H1 (cell line): ENCODE data around the gene TMEM125. TPM values are rescaled to one million over a fixed set of nuclear protein-coding genes. Genes with fewer than 3 reads are reported as not detected.

Source experiments
- CTCF ChIA-PET: fragments of 300-600 bp; sonication (Branson Sonifier 250); formaldehyde crosslinking; loops from one replicate; lab custom pipeline; 2021; ENCODE audit not compliant: partially characterized antibody; lab: Charles Lee
- POLR2A ChIA-PET: fragments of 300-600 bp; sonication (Branson Sonifier 250); formaldehyde crosslinking; loops from one replicate; lab custom pipeline; 2021; ENCODE audit warnings: inconsistent platforms; ENCODE audit not compliant: partially characterized antibody; lab: Charles Lee
- DNase-seq, 2 experiments: peaks; one replicate each; pipeline versions ENCODE4 v3.0.0 to v3.0.0-alpha.2; 2010 to 2022; ENCODE audit warnings: low spot score in 2 of 2, low read depth in 1 of 2, mixed read lengths in 1 of 2
- FAIRE-seq: peaks from 2 replicates; lab custom pipeline; 2011; peaks lifted over from hg19 to GRCh38; lab: Jason Lieb, UNC
- H2AFZ ChIP-seq: 2 replicates; pipeline ENCODE4 v1.8.1; 2012; ENCODE audit warnings: low read length, inconsistent platforms
- H2AK5ac ChIP-seq: 2 replicates; pipeline ENCODE4 v1.6.1; 2013; ENCODE audit warnings: low read depth, low read length
- H2BK120ac ChIP-seq: replicated peaks from 2 replicates; pipeline ENCODE3; 2013; ENCODE audit warnings: low read depth, low read length, inconsistent platforms
- H2BK12ac ChIP-seq: 2 replicates; pipeline ENCODE4 v1.6.1; 2013; ENCODE audit warnings: low read depth, low read length
- H2BK15ac ChIP-seq: 2 replicates; pipeline ENCODE4 v1.6.1; 2013; ENCODE audit warnings: low read length
- H2BK20ac ChIP-seq: 2 replicates; pipeline ENCODE4 v1.6.1; 2013; ENCODE audit warnings: low read length
- H2BK5ac ChIP-seq: 2 replicates; pipeline ENCODE4 v1.6.1; 2013; ENCODE audit warnings: low read depth, low read length
- H3K14ac ChIP-seq: 2 replicates; pipeline ENCODE4 v1.6.1; 2013; ENCODE audit warnings: inconsistent platforms; ENCODE audit not compliant: insufficient read length
- H3K18ac ChIP-seq: 2 replicates; pipeline ENCODE4 v1.6.1; 2013; ENCODE audit warnings: low read length; ENCODE audit errors: extremely low read depth
- H3K23ac ChIP-seq: 2 replicates; pipeline ENCODE4 v1.6.1; 2013; ENCODE audit warnings: inconsistent platforms; ENCODE audit not compliant: insufficient read length
- H3K23me2 ChIP-seq: 2 replicates; pipeline ENCODE4 v1.6.1; 2013; ENCODE audit warnings: low read depth, low read length
- H3K27ac ChIP-seq: 2 replicates; pipeline ENCODE4 v1.6.1; 2011; ENCODE audit warnings: low read depth, low read length, inconsistent platforms
- H3K27me3 ChIP-seq, 4 experiments: replicated peaks in 1 of 4; 1 replicate in 1 of 4; 2 replicates in 3 of 4; pipeline versions ENCODE4 v1.6.1 to v1.8.1; 2011 to 2013; ENCODE audit warnings: low read length in 3 of 4, mild to moderate bottlenecking in 3 of 4, inconsistent platforms in 2 of 4, mixed read lengths in 2 of 4, moderate library complexity in 1 of 4; ENCODE audit not compliant: control insufficient read depth in 3 of 4, insufficient read depth in 3 of 4; ENCODE audit errors: extremely low read depth in 1 of 4
- H3K36me3 ChIP-seq, 4 experiments: 2 replicates each; pipeline versions ENCODE4 v1.6.1 to v1.8.1; 2011 to 2013; ENCODE audit warnings: mild to moderate bottlenecking in 4 of 4, low read length in 3 of 4, moderate library complexity in 2 of 4, control low read depth in 1 of 4, inconsistent platforms in 1 of 4; ENCODE audit not compliant: insufficient read depth in 4 of 4, control insufficient read depth in 2 of 4
- H3K4ac ChIP-seq: replicated peaks from 2 replicates; pipeline ENCODE3; 2013; ENCODE audit warnings: low read length, low read depth, mixed read lengths, inconsistent platforms; ENCODE audit not compliant: insufficient read length
- H3K4me1 ChIP-seq, 4 experiments: replicated peaks in 1 of 4; 1 replicate in 1 of 4; 2 replicates in 3 of 4; pipeline versions ENCODE4 v1.6.1 to v1.8.1; 2011 to 2013; ENCODE audit warnings: low read length in 3 of 4, inconsistent platforms in 2 of 4, mixed read lengths in 1 of 4; ENCODE audit not compliant: insufficient read depth in 4 of 4, control insufficient read depth in 3 of 4
- H3K4me2 ChIP-seq, 2 experiments: 2 replicates each; pipeline versions ENCODE4 v1.6.1 to v1.8.1; 2011 to 2013; ENCODE audit warnings: low read depth in 2 of 2, low read length in 2 of 2, control low read depth in 1 of 2, inconsistent platforms in 1 of 2, mild to moderate bottlenecking in 1 of 2; ENCODE audit not compliant: insufficient read depth in 1 of 2
- H3K4me3 ChIP-seq, 4 experiments: fragments of 200-600, 300-600 bp in 1 of 4; sonication (generic), shearing (Covaris generic), sonication (Bioruptor Twin) in 1 of 4; 2 replicates each; pipeline versions ENCODE4 v1.5.1 to v1.8.1; 2011 to 2016; ENCODE audit warnings: low read length in 4 of 4, low read depth in 3 of 4, control low read depth in 2 of 4, inconsistent platforms in 2 of 4, mild to moderate bottlenecking in 2 of 4, mixed read lengths in 1 of 4, moderate library complexity in 1 of 4; ENCODE audit not compliant: insufficient read depth in 2 of 4; ENCODE audit errors: extremely low read depth in 1 of 4
- H3K56ac ChIP-seq: replicated peaks from 2 replicates; pipeline ENCODE3; 2013; ENCODE audit warnings: low read depth, mild to moderate bottlenecking, mixed read lengths, low read length, inconsistent platforms; ENCODE audit not compliant: insufficient read length
- H3K79me1 ChIP-seq: 2 replicates; pipeline ENCODE4 v1.6.1; 2013; ENCODE audit warnings: low read depth, low read length, control low read depth
- H3K79me2 ChIP-seq, 2 experiments: 2 replicates each; pipeline versions ENCODE4 v1.6.1 to v1.8.1; 2012 to 2013; ENCODE audit warnings: low read length in 2 of 2, mild to moderate bottlenecking in 2 of 2, inconsistent platforms in 1 of 2; ENCODE audit not compliant: insufficient read depth in 2 of 2, control insufficient read depth in 1 of 2
- H3K9ac ChIP-seq, 4 experiments: replicated peaks in 1 of 4; 1 replicate in 1 of 4; 2 replicates in 3 of 4; pipeline versions ENCODE4 v1.6.1 to v1.8.1; 2011 to 2013; ENCODE audit warnings: low read depth in 3 of 4, low read length in 3 of 4, control low read depth in 2 of 4, mild to moderate bottlenecking in 2 of 4, moderate library complexity in 2 of 4, inconsistent platforms in 1 of 4; ENCODE audit errors: extremely low read depth in 1 of 4
- H3K9me3 ChIP-seq, 2 experiments: 2 replicates each; pipeline versions ENCODE4 v1.6.1 to v1.8.1; 2012 to 2013; ENCODE audit warnings: mild to moderate bottlenecking in 2 of 2, moderate library complexity in 2 of 2, control low read depth in 1 of 2, inconsistent platforms in 1 of 2, low read depth in 1 of 2, low read length in 1 of 2, mixed read lengths in 1 of 2; ENCODE audit not compliant: insufficient read depth in 2 of 2
- H4K20me1 ChIP-seq, 2 experiments: replicated peaks in 1 of 2; 2 replicates each; pipeline versions ENCODE3 to v1.8.1; 2011 to 2013; ENCODE audit warnings: inconsistent platforms in 2 of 2, low read length in 2 of 2, mild to moderate bottlenecking in 1 of 2; ENCODE audit not compliant: insufficient read depth in 2 of 2, control insufficient read depth in 1 of 2
- H4K5ac ChIP-seq: 2 replicates; pipeline ENCODE4 v1.6.1; 2013; ENCODE audit warnings: low read length, low read depth, mixed read lengths, inconsistent platforms; ENCODE audit not compliant: insufficient read length
- H4K8ac ChIP-seq: 2 replicates; pipeline ENCODE4 v1.8.0; 2013; ENCODE audit warnings: mild to moderate bottlenecking, moderate library complexity, low read length, inconsistent platforms; ENCODE audit not compliant: insufficient read depth; ENCODE audit errors: extremely low read depth
- H4K91ac ChIP-seq: replicated peaks from 2 replicates; pipeline ENCODE3; 2013; ENCODE audit warnings: low read length, mixed read lengths, inconsistent platforms; ENCODE audit not compliant: insufficient read length
- WGBS, 2 experiments: shearing (Covaris generic) in 1 of 2; methylation state at CpG; one replicate each; pipeline versions ENCODE4 v1.1.6 to v1.1.7; 2013 to 2015; ENCODE audit warnings: low lambda C conversion rate in 2 of 2, mixed read lengths in 2 of 2, inconsistent platforms in 1 of 2, low coverage in 1 of 2, missing lambda C conversion rate in 1 of 2; ENCODE audit not compliant: insufficient replicate concordance in 2 of 2, insufficient coverage in 1 of 2, insufficient read length in 1 of 2; ENCODE audit errors: extremely low coverage in 1 of 2, missing lambda C conversion rate in 1 of 2; 5-methylcytosine and 5-hydroxymethylcytosine counted together
- polyA plus RNA-seq, 7 experiments: library from polyadenylated mRNA; depleted of rRNA in 3 of 7; stranded (reverse) in 5 of 7; unstranded in 2 of 7; fragments of >200 nt in 5 of 7; fragments of 200-250 nt in 2 of 7; gene quantifications; 1 replicate in 5 of 7; 2 replicates in 1 of 7; 4 replicates in 1 of 7; pipeline versions ENCODE4 v1.2.1 to v1.2.3, GENCODE V29; 2011 to 2013; ENCODE audit warnings: missing spikeins in 2 of 7, mixed read lengths in 2 of 7
- total RNA-seq: library from RNA; stranded (reverse); fragmentation: NEBNext Ultra II Directional; extraction: Animal tissue kit (Norgen Biotek cat#: 25700); gene quantifications from 2 replicates; pipeline ENCODE4 v1.2.1, GENCODE V29; 2021
- TF ChIP-seq, protein P1 (sequence below): IDR thresholded peaks from 2 replicates; pipeline ENCODE4 v1.6.1; 2012; ENCODE audit warnings: low read length, inconsistent platforms

The TMEM125 gene
- total and polyA plus RNA-seq, 2 of the 8 experiments (the other 6 are each of a cell fraction or from before 2014, with no cell fraction given): 26.5 to 46.7 TPM

GRCh38 chr1:43286533-43286932, 16.8 kb downstream of the TMEM125 start:
- H3K27ac ChIP-seq: no peak overlapping the region
- H2AK5ac ChIP-seq: no peak overlapping the region
- no peak overlapping the region for H3K4me3 ChIP-seq
- no peak overlapping the region for H3K4ac ChIP-seq
- no peak overlapping the region for H3K56ac ChIP-seq
- TF ChIP-seq, protein P1, sequence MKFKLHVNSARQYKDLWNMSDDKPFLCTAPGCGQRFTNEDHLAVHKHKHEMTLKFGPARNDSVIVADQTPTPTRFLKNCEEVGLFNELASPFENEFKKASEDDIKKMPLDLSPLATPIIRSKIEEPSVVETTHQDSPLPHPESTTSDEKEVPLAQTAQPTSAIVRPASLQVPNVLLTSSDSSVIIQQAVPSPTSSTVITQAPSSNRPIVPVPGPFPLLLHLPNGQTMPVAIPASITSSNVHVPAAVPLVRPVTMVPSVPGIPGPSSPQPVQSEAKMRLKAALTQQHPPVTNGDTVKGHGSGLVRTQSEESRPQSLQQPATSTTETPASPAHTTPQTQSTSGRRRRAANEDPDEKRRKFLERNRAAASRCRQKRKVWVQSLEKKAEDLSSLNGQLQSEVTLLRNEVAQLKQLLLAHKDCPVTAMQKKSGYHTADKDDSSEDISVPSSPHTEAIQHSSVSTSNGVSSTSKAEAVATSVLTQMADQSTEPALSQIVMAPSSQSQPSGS: no peak
- DNase-seq (no peak), FAIRE-seq (no peak)
- H4K91ac ChIP-seq: no peak overlapping the region
- peaks cover 3% of the 10 kb centered on the region; the same call in 1 of the 2 replicates for H3K23me2 ChIP-seq
- 0 out of 2 replicates have a peak overlapping the region, but pooled peaks have one; percentile 52 for H2BK5ac ChIP-seq
- H2BK12ac ChIP-seq: 0 out of 2 replicates have a peak overlapping the region, but pooled peaks have one; percentile 60
- H3K23ac ChIP-seq: no peak overlapping the region
- H4K20me1 ChIP-seq: no peaks in the 10 kb centered on the region
- H3K36me3 ChIP-seq: no peaks in the 10 kb centered on the region
- no peak overlapping the region for H4K8ac ChIP-seq
- H2BK15ac ChIP-seq: peak overlapping the region; percentile 81; the same call in 1 of the 2 replicates
- ChIA-PET CTCF (interaction anchor here (1.2 to 3.8 kb wide), 17 partner anchors 8 to 104 kb away, joined by 3 to 26 read pairs (median 5); partner anchors contain the start of genes MED8, SZT2, TIE1 and TMEM125), POLR2A (interaction anchor here (1.3 to 2.1 kb wide), 3 partner anchors 8 to 13 kb away, joined by 3 to 15 read pairs (median 5); no protein-coding TSS in a partner anchor)
- H3K4me2 ChIP-seq: no peak overlapping the region; a peak in 1 of 4 replicates
- H3K18ac ChIP-seq: no peak overlapping the region
- no peaks in the 10 kb centered on the region; the same call in none of the 2 replicates for H3K79me1 ChIP-seq
- H3K9ac ChIP-seq: no peak overlapping the region
- no peak overlapping the region for H4K5ac ChIP-seq
- no peaks in the 10 kb centered on the region for H3K9me3 ChIP-seq
- no peak overlapping the region for H3K14ac ChIP-seq
- WGBS, 2 experiments: 89% methylated on average over 5 of the region's 5 CpGs; no CpG with 5 or more reads in 1 of the 2 experiments
- H2AFZ ChIP-seq: no peak overlapping the region
- H2BK20ac ChIP-seq: no peak overlapping the region
- no peaks in the 10 kb centered on the region for H3K79me2 ChIP-seq
- no peaks in the 10 kb centered on the region; a peak in 1 of 7 replicates for H3K27me3 ChIP-seq
- H3K4me1 ChIP-seq: peaks cover 0 to 15% (median 12%) of the 10 kb centered on the region in 4 experiments; a peak in 6 of 7 replicates
- no peak overlapping the region for H2BK120ac ChIP-seq
